ENCODE data around the gene PCCA.

Gene PCCA

GRCh38 chr13:100336795-100337516 is 248.1 kb downstream of the PCCA start:
- TF ChIP-seq ZFX (IDR thresholded peaks at IDR 0.05): no peak
- TF ChIP-seq, protein P1, sequence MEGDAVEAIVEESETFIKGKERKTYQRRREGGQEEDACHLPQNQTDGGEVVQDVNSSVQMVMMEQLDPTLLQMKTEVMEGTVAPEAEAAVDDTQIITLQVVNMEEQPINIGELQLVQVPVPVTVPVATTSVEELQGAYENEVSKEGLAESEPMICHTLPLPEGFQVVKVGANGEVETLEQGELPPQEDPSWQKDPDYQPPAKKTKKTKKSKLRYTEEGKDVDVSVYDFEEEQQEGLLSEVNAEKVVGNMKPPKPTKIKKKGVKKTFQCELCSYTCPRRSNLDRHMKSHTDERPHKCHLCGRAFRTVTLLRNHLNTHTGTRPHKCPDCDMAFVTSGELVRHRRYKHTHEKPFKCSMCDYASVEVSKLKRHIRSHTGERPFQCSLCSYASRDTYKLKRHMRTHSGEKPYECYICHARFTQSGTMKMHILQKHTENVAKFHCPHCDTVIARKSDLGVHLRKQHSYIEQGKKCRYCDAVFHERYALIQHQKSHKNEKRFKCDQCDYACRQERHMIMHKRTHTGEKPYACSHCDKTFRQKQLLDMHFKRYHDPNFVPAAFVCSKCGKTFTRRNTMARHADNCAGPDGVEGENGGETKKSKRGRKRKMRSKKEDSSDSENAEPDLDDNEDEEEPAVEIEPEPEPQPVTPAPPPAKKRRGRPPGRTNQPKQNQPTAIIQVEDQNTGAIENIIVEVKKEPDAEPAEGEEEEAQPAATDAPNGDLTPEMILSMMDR (conservative IDR thresholded peaks at IDR 0.05): no peak
- H3K27ac ChIP-seq: no peak overlapping the region

GRCh38 chr13:100338275-100338674 is 249.4 kb downstream of the PCCA start:
- TF ChIP-seq, protein P1 (conservative IDR thresholded peaks at IDR 0.05): no peak
- no peak for TF ChIP-seq ZFX (IDR thresholded peaks at IDR 0.05)
- no peak overlapping the region for H3K27ac ChIP-seq

DNA sequence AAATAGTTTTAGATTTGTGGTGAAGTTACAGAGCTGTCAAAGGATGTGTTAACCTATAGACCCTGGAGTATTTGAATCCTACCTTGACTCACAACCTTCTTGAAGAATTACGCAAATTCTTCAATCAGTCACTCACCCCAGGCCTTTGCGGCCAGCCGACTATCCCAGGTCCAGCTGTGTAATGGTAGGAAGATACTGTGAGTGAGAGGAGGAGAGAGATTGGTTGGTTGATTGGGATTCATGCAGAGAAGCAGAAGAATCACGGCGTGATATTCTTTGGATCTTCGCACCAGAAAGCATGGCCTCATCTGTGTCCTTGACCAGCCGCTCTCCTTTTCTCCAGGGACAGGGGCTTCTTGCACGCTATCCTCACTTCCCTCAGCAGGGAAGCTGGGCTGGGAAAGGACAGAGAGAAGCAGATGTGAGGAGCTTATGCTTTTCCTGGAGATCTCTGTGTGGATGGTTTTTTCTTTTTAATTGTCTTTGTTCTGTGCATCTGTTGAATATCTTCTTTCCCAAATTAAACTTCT is 250.6 kb downstream of the PCCA start:
- TF ChIP-seq ZFX (IDR thresholded peaks at IDR 0.05): no peak
- TF ChIP-seq, protein P1 (conservative IDR thresholded peaks at IDR 0.05): no peak
- no peak overlapping the region for H3K27ac ChIP-seq

- no peak overlapping the region for H3K27ac ChIP-seq
- TF ChIP-seq ZFX (IDR thresholded peaks at IDR 0.05): no peak
- TF ChIP-seq, protein P1 (conservative IDR thresholded peaks at IDR 0.05): no peak
These were observed 252.0 kb downstream of the PCCA start for GRCh38 chr13:100340865-100341264.

DNA sequence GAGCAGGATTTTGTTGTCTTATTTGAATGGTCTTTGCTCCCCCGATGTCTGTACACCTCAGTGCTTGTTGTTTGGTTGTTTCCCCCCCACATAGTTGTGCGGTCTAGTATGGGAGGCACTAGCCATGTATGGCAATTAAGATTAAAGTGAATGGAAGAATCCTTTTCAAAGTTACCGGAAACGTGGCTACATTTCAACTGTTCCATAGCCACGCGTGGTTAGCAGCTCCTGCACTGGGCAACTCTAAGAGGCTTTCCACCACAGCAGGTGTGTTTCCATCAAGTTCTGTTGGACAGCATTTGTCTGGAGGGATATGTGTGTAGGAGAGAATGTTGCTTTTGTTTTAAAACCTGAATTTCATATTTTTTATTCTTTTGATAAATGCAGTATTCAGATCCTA is 252.4 kb downstream of the PCCA start:
- H3K27ac ChIP-seq: no peak overlapping the region
- no peak for TF ChIP-seq ZFX (IDR thresholded peaks at IDR 0.05)
- TF ChIP-seq, protein P1 (conservative IDR thresholded peaks at IDR 0.05): no peak

DNA sequence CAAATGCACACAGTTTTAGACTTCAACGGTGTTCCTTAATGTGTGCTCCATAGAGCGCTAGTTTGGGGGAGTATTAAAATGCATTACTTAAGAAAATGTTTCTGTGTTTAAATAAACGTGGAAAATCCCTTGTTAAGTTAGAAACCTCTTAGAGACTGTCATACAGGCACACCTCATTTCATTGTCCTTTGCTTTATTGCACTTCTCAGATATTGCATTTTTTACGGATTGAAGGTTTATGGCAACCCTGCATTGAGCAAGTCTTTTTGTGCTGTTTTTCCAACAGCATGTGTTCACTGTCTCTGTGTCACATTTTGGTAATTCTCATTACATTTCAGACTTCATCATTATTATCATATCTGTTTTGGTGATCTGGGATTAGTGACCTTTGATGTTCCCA is 255.7 kb downstream of the PCCA start:
- H3K27ac ChIP-seq: no peak overlapping the region
- TF ChIP-seq, protein P1 (conservative IDR thresholded peaks at IDR 0.05): no peak
- TF ChIP-seq ZFX (IDR thresholded peaks at IDR 0.05): no peak

DNA sequence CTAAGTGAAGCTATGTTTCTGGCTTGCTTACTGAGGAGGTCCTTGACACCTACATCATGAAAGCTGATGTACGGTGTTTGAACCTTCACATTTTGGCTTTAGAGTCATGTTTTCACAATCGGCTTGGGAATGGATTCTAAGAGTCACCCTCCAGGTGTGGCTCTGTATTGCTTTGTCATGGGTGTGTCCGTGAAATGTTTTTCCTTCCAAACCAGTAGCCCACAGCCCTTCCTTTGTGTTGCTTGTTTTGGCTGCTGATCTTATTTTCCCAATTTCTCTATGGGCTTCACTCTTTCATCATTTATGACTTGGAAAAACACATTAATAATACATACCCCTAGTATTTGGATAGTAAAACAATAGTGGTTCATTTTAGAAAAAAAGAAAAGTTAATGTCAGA is 259.1 kb downstream of the PCCA start:
- no peak overlapping the region for H3K27ac ChIP-seq
- TF ChIP-seq ZFX (IDR thresholded peaks at IDR 0.05): no peak
- TF ChIP-seq, protein P1 (conservative IDR thresholded peaks at IDR 0.05): no peak
